GM18511 (cell line): ENCODE measurements around the gene DCUN1D3.
A peak's percentile ranks its signal among the peaks of the same experiment; 100 is the strongest.
"Not testable (repeated sequence)": the region's sequence is repeated elsewhere in the genome, so short reads cannot be mapped to it uniquely, and the experiment has no call there.

Experiments
- ATAC-seq: cut with Tn5 transposase; IDR thresholded peaks from one replicate; pipeline ENCODE4 v1.9.1; 2021; ENCODE audit warnings: mild to moderate bottlenecking, moderate library complexity; ENCODE audit not compliant: unreplicated experiment

DCUN1D3 gene

GRCh38 chr16:20900299-20901067 lies at the start of gene DCUN1D3, which contains the start of gene LYRM1:
Gene DCUN1D3, minus strand, starts transcription at chr16:20900358. Its CDS starts 37,820 bp downstream, at chr16:20862538.
Gene LYRM1, plus strand, starts transcription at chr16:20900771. Its CDS starts 14,785 bp downstream, at chr16:20915556.
- ATAC-seq = peak; percentile 79

- no peak for ATAC-seq
Observed at GRCh38 chr16:20949660-20950059, 49.5 kb upstream of the DCUN1D3 start.

- no peak for ATAC-seq
Observed at GRCh38 chr16:20948444-20948843, 48.3 kb upstream of the DCUN1D3 start.

GRCh38 chr16:20946015-20946629 lies 46.0 kb upstream of the DCUN1D3 start:
- no peak for ATAC-seq

- ATAC-seq = not testable (repeated sequence)
Observed at GRCh38 chr16:20945575-20945875, 45.4 kb upstream of the DCUN1D3 start.

- no peak for ATAC-seq
Observed at GRCh38 chr16:20944861-20945574, 44.9 kb upstream of the DCUN1D3 start.

- ATAC-seq = no peak
Observed at GRCh38 chr16:20942256-20942655, 42.1 kb upstream of the DCUN1D3 start.

GRCh38 chr16:20941636-20941926 lies 41.4 kb upstream of the DCUN1D3 start:
- ATAC-seq = no peak

GRCh38 chr16:20940871-20941635 lies 40.9 kb upstream of the DCUN1D3 start:
- no peak for ATAC-seq

- ATAC-seq = no peak
Observed at GRCh38 chr16:20939611-20940010, 39.5 kb upstream of the DCUN1D3 start.

GRCh38 chr16:20938426-20938825 lies 38.3 kb upstream of the DCUN1D3 start:
- ATAC-seq = no peak

- ATAC-seq = no peak
Observed at GRCh38 chr16:20937736-20938135, 37.6 kb upstream of the DCUN1D3 start.

GRCh38 chr16:20933589-20933988 lies 33.4 kb upstream of the DCUN1D3 start:
- ATAC-seq = no peak

GRCh38 chr16:20931066-20931600 lies 31.0 kb upstream of the DCUN1D3 start:
- no peak for ATAC-seq

- ATAC-seq = no peak
Observed at GRCh38 chr16:20930365-20930690, 30.2 kb upstream of the DCUN1D3 start.

GRCh38 chr16:20929676-20930364 lies 29.7 kb upstream of the DCUN1D3 start:
- ATAC-seq = not testable (repeated sequence)

GRCh38 chr16:20928774-20929411 lies 28.7 kb upstream of the DCUN1D3 start:
- ATAC-seq = no peak

GRCh38 chr16:20925751-20926150 lies 25.6 kb upstream of the DCUN1D3 start:
- ATAC-seq = no peak

- ATAC-seq = no peak
Observed at GRCh38 chr16:20923876-20924275, 23.7 kb upstream of the DCUN1D3 start.

- ATAC-seq = no peak
Observed at GRCh38 chr16:20920799-20921198, 20.6 kb upstream of the DCUN1D3 start.
